Activated gamma-delta T cell treated with Interleukin-2 at 50 U/mL for 16 hours (primary cell): ENCODE measurements around the gene ZCCHC7.
"Not testable (repeated sequence)": the region's sequence is repeated elsewhere in the genome, so short reads cannot be mapped to it uniquely, and the experiment has no call there.

Experiments
- DNase-seq: peaks from one replicate; pipeline ENCODE4 v3.0.0-alpha.2; 2020

Gene ZCCHC7

DNA sequence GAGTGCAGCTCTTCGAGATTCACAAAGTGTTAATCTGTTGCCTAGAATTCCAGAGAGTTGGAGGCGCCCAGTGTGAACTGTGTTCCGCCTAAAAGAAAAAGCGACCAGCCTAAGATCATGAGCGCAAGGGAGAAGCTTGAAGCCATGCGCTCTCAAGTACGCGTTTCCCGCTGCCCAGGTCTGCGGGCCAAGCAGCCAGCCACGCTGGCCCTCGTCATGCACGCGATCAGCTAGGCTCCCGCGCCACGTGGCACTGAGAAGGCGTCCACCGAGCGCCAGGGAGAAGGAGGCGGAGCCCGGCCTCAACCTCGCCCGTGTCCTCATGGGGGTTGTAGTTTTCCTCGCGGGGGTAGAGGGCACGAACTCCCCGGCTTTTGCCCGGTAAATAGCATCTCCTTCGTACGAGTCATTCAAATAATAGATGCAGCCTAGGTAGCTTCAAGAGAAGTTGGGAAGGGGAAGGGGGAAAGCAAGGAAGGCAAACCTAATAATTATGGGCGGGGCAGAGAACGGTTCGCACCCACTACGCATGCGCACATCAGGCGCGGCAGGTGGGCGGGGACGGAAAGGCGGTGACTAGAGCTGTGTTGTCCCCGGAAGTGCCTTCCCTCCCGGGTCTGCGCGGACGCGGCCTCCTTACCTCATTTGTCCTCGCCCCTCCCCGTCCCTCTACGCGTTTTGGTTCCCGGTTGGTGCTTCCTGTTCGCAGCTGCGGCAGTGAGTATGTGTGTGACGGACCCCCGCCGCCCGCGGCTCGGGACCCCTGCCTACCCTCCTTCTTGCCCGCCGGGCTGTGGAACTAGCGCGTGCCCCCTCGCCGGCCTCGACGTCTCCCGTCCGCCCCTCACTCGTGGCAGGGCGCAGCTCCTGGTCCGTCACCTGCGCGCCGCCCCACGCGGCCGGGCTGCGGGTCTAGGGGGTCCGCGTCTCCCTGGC is at the start of gene ZCCHC7:
Gene ZCCHC7, plus strand, starts transcription at position 668 of the 936 bp plus-strand sequence.
- DNase-seq, result peak; percentile 97

DNA sequence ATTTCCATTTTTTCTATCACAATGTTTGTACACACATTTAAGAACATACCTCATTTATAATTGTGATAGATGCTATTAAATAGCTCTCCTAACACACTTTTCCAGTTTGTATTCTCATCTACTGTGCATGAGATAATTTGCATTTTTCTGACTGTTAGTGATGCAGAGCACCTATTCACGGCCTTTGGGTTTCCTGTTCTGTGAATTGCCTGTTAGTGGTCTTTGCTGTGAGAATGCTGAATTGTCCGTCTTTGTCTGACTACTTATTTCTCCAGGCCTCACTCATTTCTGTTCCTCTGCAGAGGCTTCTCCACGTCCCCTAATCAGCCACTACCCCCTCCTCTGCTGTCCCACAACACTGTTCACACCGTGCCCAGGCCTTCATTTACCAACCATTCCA is 45.6 kb upstream of the ZCCHC7 start:
- not testable (repeated sequence) for DNase-seq

DNA sequence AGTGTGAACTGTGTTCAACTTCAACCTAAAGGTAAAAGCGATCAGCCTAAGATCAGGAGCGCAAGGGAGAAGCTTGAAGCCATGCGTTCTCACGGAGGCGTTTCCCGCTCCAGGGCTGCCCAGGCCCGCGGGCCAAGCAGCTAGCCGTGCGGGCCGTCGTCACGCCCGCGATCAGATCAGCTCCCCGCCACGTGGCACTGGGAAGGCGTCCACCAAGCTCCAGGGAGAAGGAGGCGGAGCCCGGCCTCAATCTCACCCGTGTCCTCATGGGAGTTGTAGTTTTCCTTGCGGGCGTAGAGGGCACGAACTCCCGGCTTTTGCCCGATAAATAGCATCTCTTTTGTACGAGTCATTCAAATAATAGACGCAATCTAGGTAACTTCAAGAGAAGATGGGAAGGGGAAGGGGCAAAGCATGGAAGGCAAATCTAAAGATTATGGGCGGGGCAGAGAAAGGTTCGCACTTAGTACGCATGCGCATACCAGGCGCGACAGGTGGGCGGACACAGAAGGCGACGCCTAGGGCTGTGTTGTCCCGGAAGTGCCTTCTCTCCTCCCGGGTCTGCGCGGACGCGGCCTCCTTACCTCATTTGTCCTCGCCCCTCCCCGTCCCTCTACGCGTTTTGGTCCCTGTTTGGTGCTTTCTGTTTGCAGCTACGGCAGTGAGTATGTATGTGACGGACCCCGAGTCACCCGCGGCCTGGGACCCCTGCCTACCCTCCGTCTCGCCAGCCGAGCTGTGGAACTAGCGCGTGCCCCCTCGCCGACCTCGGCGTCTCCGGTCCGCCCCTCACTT is 40.8 kb upstream of the ZCCHC7 start:
- DNase-seq, result peak; percentile 91

DNA sequence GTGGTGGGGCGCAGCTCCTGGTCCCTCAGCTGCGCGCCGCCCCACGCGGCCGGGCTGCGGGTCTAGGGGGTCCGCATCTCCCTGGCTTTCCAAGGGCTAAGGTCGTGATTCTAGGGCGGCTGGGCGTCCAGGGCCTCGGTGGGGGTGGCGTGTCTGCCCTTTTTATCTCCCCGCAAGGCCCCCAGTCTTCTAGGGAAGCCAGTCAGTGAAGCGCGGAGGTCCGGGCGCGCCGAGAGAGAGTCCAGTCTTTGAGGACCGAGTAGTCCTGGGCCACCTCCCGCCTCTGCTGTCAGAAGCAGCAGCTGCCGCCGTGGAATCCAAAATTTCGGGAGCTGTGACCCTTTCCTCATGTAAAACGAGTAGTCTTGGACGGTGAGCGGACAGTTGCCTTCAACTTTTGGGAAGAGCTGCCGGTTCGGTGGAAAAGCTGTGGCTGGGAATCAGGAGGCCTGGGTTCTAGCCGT is 40.2 kb upstream of the ZCCHC7 start:
- DNase-seq, result not testable (repeated sequence)

DNA sequence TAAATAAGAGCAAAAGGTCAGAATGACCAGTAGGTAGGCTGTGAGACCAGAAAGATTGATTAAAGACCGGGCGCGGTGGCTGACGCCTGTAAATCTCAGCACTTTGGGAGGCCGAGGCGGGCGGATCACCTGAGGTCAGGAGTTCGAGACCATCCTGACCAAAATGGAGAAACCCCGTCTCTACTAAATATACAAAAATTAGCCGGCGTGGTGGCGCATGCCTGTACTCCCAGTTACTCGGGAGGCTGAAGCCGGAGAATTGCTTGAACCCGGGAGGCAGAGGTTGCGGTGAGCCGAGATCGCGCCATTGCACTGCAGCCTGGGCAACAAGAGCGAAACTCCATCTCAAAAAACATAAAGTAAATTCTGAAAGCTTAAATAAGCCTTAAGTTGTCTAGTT is 38.9 kb upstream of the ZCCHC7 start:
- DNase-seq, result not testable (repeated sequence)

DNA sequence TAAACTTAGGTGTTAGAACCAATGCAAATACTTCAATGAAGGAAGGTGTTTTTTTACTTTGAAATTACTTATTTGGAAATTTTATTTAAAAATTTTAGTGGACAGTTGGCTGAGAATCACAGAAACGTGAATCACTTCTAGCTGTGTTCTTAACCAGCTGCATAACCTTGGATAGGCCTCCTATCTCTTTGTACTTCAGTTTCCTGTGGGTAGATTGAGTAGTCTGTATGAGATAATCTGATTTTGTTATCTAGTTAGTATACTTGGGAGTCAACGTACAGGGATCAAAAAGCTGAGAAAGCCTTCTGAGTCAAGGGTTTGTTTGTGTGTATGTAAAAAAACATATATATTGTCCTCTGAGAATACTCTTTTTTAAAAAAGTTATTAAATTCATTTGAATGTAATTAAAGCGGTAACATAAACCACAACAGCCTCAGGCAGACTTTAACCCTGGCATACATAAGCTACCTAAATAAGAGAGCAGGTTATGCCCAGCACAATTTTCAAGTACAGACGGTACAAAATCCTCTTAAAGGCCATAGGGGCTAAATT is 38.1 kb upstream of the ZCCHC7 start:
- DNase-seq, result no peak

DNA sequence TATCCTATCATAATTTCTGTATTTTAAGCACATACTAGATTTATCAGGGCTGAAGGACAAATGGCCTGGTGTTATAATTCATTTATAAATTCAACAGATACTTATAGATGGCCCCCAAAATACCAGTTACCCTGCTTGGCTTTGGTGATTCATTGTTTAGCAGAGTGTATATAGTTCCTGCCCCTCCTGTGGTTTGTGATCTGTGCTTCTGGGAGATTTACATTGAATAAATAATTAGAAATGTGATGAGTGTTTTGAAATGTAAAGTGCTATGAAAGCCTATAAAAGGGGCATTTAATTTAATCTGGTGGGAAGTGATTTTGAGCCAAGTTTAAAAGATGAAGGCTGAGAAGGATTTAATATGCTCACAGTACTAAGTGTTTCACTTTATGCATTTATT is 36.7 kb upstream of the ZCCHC7 start:
- no peak for DNase-seq

DNA sequence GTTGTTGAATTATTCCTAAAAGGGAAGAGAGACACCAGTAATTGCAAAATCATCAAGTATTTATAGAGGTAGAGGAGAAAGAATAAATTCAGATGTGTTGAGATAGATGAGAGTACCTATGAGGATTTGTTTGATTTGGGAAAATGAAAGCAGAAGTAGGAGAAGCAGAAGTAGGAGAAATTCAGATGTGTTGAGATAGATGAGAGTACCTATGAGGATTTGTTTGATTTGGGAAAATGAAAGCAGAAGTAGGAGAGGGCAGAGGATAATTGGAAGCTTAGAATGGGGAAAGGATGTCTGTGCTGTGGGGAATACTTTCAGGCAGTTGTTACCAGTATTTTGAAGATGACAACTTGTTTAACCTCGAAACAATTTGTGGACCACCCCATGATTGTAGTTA is 35.1 kb upstream of the ZCCHC7 start:
- DNase-seq, result no peak

DNA sequence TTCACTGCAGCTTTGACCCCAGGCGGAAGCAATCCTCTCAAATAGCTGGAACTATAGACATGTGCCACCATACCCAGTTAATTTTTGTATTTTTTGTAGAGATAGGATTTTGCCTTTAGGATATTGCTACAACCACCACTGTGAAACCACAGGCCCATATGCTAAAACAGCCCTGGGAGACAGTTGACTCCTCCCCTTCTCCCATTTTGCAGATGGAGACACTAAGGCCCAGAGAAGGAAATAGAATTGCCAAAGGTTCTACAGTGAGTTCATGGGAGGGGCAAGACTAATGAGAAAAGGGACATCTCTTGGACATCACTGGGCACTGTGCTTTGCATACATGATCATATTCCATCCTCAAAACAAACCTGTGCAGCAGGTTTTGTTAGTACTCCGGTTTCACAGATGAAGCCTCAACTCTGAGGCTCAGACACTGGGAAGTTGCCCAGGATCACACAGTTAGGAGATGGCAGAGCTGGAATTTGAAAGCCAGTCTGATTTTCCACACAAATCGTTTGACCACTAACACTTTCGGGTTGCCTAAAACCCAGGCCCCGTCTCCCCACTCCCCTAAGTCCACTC is 27.6 kb upstream of the ZCCHC7 start:
- DNase-seq, result not testable (repeated sequence)

DNA sequence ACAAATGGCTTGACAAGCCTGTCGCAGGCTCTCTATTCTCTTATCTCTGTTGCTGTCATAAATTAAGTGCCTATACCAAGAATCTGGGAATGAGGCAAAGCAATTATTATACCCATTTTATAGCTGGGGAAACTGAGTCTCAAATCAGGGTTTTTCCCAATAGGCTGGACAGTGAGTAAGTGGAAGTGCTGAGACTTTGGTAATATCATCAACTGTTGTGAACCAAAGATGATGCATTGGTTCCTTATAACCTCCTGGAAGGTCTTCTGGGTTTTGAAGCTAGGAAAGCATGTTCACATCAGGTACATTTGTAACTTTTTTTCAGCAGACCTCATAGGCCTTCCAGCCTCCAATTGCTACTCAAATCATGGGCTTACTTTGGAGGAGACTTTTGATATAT is 25.6 kb upstream of the ZCCHC7 start:
- DNase-seq, result no peak

DNA sequence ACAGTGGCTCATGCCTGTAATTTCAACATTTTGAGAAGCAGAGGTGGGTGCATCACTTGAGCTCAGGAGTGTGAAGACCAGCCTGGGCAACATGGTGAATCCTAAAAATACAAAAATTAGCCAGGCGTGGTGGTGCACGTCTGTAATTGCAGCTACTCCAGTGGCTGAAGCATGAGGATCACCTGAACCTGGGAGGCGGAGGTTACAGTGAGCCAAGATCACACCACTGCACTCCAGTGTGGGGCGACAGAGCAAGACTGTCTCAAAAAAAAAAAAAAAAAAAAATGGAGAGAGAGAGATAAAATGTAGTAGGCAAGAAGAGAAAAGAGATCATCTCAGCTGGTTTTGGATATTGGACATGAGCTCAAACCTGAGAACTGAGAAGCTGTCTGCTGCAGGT is 23.7 kb upstream of the ZCCHC7 start:
- DNase-seq, result no peak

DNA sequence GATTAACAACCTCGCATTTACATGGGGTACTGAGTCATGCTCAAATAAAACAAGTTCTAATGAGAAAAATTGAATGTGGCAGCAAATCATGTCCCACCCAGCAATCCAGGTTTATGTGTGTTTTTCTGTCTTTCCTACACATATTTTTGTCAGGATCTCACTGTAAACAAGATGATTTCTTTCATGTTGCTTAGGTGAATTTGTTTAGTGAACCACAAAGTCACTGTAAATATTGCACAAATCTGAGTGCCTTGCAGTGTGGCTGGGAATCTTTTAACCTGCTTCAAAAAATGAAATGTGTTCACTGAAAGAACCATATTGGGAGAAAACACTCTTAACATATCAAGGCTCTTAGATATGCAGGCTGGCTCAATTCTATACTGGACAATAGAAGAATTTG is 23.1 kb upstream of the ZCCHC7 start:
- DNase-seq, result no peak

DNA sequence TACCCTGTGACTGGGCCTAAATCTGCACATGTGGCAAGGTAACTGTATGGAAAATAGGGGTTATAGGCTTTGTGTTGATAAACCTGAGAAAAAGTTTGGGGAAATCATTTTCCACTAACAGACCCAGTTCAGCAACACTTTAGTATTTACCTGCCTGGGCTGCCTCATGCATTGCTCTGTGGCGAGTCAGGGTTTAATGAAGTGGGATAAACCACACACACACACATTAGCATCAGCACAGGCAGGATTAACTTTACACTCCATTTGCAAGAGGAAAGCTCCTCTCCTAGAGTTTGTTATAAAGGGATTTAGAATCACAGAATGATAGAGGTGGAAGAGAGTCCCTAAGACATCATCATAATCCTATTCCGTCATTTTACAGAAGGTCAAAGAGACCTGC is 20.0 kb upstream of the ZCCHC7 start:
- DNase-seq, result no peak

DNA sequence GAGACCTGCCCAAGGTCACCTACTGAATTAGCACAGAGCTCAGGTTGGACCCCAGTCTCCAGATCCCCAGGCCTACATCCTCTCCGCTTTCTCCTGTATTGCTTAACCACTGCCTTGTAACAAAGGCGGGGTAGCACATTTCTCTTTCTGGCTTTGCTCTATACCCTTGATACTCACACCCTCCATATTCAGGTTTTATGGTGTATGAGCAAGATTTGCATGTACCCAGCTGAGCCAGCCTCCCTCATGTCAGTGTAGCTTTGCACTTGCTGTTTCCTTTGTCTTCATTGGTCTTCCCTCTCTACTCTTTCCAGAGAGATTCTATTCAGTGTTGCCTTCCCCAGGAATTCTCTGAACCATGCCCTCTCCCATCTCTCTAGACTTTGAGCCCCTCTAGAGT is 19.6 kb upstream of the ZCCHC7 start:
- no peak for DNase-seq

DNA sequence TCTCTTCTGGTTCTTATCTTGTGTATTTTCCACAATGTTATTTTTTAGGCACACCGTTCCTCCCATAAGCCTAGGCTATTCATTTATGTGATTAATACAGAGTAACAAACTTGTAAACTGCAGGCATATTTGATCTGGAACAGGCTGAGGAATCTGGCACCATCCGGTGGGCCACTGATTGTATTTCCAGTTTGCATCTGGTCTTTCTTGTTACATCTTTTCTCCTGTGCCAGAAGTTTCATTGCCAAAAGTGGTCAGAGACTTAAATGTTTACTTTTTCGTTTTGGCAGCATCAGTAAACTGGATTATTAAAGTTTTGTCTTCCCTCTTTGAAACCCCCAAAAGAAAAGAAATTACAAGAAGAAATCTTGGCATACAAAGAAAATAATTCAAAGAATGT is 17.9 kb upstream of the ZCCHC7 start:
- DNase-seq, result no peak

DNA sequence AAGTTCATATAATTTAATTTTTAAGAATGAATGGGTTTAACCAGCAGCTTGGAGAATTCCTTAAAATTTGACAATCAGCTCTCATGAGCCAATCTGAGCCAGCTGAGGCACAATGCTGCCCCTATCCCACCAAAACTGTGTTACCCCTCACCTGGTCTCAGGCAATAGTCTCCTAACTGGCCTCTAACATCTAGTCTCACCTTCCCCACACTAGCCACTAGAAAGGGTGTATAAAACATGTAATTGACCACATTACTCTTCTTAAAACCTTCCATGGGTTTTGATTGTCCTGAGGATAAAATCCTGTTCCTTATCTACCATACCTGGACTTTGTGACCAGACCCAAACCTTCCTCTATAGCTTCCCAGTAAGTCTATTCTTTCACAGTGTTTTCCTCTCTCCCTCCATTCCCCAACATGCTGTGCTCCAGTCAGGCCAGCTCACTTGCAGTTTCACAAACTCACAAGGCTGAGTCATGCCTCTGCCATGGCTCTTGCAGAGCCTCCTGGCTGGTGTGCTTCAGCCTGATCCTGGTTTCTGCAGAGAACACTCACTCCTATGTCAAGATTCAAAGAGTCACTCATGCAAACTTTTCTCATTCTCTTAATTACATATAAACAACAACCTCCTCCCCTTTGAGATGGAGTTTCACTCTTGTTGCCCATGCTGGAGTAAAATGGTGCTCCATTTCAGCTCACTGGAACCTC is 16.0 kb upstream of the ZCCHC7 start:
- no peak for DNase-seq

DNA sequence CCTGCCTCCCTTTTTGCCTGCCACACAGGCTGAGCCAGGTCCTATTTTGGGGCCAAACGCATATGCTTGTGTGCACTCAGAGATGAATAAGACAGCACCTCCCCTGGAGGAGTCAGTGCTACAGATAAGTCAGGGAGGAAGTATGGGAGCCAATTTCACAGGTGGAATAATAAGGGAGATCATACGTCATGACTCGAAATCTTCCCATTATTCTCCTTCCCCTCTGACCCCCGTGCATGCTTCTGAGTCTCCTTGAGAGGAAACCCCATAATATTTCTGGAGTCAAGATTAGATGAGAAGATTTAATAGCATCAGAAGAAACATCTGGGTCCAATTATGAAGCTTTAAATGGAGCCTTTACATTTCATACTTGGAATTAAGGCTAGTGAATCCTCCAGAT is 15.1 kb upstream of the ZCCHC7 start:
- no peak for DNase-seq

DNA sequence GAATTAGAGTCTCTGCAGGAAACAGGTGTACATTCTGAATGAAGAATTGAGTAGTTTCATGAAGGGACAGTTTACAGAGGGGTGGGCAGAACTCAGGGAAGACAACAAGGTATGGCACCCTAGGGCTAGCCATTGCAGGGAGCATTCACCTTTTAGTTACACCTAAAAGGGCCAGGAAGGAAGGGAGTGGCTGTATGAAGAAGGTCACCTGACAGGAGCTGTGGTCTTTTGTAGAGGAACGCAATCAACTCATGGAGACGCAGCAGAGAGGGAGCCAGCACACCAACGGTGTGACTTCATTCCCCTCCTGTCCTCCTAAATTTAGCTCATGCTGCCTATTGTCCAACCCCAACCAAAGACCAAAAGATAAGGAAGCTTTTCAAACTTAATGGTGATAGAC is 12.7 kb upstream of the ZCCHC7 start:
- no peak for DNase-seq

DNA sequence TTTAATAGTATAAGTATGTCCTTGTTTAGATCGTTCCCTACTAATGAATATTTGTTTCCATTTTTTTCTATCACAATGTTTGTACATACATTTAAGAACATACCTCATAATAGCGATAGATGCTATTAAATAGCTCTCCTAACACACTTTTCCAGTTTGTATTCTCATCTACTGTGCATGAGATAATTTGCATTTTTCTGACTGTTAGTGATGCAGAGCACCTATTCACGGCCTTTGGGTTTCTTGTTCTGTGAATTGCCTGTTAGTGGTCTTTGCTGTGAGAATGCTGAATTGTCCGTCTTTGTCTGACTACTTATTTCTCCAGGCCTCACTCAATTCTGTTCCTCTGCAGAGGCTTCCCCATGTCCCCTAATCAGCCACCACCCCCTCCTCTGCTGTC is 5.9 kb upstream of the ZCCHC7 start:
- DNase-seq, result not testable (repeated sequence)

DNA sequence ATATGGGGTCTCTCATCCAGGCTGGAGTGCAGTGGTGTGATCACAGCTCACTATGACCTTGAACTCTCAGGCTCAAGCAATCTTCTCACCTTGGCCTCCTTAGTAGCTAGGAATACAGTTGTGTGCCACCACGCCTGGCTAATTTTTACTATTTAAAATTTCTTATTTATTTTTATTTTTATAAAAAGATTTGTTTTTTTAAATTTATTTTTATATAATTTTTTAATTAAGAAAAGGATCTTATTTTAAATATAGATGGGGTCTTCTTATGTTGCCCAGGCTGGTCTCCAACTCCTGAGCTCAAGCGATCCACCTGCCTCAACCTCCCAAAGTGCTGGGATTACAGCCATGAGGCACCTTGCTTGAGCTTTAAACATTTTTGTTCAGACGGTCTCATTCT is 2.4 kb upstream of the ZCCHC7 start:
- no peak for DNase-seq

DNA sequence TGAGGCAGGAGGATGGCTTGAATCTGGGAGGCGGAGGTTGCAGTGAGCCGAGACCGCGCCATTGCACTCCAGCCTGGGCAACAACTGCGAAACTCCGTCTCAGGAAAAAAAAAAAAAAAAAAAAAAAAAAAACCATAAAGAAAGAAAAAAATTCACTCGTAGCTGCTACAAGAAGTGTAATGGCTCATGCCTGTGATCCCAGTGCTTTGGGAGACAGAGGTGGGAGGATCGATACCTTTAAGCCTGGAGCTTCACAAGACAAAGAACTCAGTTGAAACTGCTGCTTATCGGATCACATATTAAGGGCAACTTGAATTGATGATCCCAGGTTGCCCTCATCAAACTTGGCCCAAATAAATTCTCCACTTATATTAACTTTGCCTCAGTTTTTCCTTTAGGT is 1.0 kb upstream of the ZCCHC7 start:
- no peak for DNase-seq

DNA sequence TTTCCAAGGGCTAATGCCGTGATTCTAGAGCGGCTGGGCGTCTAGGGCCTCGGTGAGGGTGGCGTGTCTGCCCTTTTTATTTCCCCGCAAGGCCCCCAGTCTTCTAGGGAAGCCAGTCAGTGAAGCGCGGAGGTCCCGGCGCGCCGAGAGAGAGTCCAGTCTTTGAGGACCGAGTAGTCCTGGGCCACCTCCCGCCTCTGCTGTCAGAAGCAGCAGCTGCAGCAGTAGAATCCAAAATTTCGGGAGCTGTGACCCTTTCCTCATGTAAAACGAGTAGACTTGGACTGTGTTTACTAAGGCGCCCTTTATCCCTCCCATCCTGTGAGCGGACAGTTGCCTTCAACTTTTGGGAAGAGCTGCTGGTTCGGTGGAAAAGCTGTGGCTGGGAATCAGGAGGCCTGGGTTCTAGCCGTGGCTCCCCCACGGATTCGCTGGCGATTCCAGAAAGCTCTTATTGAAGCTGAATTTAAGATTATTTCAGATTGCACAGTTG is 515 bp downstream of the ZCCHC7 start:
- DNase-seq, result not testable (repeated sequence)
